ENCODE measurements around the gene INPP5K.

The INPP5K gene

DNA sequence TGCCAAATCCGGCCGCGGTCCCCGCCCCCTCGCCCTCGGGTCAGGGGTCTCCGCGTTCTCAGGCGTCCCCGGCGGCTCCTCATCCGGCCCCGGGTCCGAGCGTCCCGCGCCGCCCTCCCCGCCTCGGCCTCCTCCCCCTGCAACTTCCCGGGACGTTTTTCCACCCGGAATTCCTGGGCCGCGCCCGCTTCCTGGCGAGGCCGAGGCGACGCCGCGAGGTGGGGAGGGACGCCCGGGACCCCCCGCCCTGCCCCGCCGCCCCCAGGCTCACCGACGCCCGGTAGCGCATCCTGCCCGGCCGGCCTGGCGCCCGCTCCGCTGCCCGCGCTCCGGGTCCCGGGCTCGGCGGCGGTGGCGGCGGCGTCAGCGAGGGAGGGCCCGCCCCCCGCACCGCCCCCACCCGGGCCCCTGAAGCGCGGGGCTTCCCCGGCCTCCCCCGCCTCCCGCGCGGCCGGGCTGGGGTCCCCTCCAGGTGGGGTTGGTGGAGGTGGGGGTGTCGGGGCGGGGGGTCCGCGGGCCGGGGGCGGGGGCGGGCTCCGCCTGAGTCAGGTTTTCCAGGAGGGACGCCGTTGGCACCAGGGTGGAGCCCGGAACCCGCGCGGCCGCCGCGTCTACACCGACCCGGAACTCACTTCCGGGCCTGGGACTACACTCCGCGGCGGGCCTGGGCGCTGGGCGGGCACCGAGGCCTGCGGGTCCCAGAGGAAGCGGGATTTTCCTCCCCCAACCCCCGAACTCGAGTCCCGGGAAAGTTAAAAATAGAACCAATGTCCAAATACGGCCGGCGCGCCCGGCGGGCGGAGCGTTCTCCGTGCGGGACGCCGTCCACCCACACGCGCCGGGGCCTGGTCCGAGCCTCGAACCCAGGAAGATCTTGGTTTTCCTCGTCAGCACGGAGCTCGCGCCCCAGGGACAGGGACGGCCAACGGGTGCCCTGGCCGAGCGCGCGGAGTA is 30.7 kb downstream of the INPP5K start:
- DNase-seq (ENCODE audit: low spot score): peak; percentile 74

GRCh38 chr17:1484676-1485422 is 31.6 kb downstream of the INPP5K start:
- peak; percentile 82 for DNase-seq (ENCODE audit: low spot score)

GRCh38 chr17:1484060-1484535 is 32.3 kb downstream of the INPP5K start:
- no peak for DNase-seq (ENCODE audit: low spot score)

DNA sequence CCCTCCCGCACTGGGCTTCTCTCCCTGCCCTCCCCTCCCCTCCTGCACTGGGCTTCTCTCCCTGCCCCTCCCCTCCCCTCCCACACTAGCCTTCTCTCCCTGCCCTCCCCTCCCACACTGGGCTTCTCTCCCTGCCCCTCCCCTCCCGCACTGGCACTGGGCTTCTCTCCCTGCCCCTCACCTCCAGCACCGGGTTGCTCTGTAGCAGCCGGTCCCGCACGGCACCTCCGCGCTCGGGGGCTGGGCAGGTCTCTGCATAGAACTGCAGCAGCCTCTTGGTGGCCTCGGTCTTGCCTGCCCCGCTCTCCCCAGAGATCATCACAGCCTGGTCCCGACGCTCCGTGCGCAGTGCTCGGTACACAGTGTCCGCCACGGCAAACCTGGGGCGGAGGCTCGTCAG is 33.7 kb downstream of the INPP5K start:
- no peak for DNase-seq (ENCODE audit: low spot score)

- no peak for DNase-seq (ENCODE audit: low spot score)
Measured at GRCh38 chr17:1481736-1482135, 34.7 kb downstream of the INPP5K start.

DNA sequence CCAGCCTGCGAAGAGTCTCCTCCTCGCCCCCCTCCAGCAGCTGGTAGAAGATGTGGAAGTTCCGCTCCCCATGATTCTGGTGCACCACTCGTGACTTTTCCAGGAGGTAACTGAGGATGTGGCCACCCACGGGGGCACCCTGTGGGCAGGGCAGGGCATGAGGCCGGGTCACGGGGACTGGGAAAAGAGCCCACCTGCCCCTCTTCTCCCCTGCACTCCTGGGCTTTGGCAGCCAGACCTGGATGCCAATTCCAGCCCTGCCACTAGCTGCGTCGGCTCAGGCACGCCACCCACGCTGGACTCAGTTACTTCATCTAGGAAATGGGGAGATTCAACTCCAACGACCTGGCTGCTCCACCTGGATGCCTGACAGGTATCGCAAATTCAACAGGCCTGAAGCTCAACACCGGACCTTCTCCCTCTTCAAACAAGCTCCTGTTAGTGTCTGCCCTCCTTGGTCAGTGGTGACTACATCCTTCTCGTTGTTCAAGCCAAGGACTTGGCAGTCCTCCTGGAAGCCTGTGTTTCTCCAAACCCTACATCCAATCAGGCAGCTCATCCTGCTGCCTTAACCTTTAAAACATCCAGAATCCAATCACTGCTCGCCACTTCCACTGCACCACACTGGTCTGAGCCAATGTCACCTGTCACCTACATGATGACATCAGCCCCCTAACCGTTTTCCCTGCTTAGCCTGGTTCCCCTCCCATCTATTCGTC is 35.5 kb downstream of the INPP5K start:
- DNase-seq (ENCODE audit: low spot score): no peak

DNA sequence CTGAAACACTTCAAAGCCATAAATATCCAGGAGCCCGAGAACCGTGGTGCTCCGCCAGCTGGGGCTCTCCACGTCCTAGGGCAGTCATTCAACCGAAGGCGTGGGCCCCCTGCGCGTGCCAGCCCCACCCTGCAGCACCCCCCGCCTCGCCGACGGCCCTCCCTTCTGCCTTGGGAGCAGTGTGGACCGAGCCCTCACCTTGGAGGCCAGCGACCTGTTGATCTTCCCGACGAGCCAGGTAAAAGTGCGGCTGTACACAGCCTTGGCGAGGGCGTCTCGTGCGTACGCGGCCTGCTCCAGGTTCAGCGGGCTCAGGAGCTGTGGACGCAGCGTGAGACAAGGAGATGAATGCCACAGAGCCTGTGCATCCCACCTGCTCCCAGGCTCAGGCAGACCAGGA is 38.0 kb downstream of the INPP5K start:
- DNase-seq (ENCODE audit: low spot score): no peak

DNA sequence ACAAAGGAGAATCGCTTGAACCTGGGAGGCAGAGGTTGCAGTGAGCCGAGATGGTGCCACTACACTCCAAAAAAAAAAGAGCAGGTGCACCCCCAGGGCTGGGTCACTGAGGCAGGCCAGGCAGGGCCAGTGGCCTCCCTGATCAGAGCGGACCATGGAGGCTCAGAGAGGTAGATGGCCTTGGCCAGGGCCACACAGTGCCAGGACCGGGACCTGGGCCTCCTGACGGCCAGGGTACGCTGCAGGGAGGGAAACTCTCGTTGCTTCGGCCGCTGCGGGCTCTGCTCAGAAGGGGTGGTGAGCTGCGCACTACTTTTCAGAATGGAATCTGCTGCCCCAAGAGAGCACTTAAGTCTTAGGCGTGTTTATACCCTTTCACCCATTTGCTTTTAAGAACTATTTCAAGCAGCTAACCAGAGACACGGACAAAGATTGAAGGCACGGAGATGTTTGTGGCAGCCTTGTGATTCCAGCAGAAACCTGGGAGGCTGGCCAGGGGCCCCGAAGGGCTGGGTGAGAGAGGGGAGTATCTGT is 41.0 kb downstream of the INPP5K start:
- DNase-seq (ENCODE audit: low spot score): no peak

DNA sequence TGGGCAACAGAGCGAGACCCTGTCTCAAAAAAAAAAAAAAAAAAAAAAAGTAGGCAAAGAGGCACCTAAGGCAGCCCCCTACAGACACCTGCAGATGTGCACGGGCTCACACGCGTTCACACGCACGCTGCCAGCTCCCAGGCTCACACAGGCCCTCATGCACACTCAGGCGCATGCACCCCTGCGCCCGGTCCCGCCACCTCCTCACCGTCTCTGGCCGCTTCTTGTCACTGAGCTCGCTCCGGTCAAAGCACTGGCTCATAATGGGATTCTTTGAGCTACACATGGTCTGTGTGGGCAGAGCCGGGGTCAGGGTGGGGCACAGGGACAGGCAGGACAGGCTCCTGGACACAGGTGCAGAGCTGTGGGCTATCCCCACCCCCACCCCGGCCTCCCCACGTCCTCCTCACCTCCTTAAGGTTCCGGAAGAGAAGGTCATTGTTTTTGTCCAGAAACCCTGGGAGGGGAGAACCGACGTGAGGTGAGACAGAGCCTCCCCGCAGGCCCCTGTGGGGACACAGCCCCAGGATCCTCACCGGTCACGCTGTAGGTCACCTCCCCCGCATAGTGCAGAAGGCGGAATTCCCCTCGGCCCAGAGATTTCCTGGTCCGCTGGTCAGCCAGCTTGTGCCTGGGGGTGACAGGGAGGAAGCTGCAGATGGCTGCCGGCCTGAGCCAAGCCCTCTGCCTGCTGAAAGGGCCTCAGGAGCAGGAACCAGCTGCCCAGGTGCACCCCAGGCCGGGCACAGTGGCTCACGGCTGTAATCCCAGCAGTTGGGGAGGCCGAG is 41.8 kb downstream of the INPP5K start:
- peak; percentile 61 for DNase-seq (ENCODE audit: low spot score)

GRCh38 chr17:1473841-1474240 is 42.6 kb downstream of the INPP5K start:
- peak; percentile 56 for DNase-seq (ENCODE audit: low spot score)

GRCh38 chr17:1473170-1473569 is 43.2 kb downstream of the INPP5K start:
- no peak for DNase-seq (ENCODE audit: low spot score)

DNA sequence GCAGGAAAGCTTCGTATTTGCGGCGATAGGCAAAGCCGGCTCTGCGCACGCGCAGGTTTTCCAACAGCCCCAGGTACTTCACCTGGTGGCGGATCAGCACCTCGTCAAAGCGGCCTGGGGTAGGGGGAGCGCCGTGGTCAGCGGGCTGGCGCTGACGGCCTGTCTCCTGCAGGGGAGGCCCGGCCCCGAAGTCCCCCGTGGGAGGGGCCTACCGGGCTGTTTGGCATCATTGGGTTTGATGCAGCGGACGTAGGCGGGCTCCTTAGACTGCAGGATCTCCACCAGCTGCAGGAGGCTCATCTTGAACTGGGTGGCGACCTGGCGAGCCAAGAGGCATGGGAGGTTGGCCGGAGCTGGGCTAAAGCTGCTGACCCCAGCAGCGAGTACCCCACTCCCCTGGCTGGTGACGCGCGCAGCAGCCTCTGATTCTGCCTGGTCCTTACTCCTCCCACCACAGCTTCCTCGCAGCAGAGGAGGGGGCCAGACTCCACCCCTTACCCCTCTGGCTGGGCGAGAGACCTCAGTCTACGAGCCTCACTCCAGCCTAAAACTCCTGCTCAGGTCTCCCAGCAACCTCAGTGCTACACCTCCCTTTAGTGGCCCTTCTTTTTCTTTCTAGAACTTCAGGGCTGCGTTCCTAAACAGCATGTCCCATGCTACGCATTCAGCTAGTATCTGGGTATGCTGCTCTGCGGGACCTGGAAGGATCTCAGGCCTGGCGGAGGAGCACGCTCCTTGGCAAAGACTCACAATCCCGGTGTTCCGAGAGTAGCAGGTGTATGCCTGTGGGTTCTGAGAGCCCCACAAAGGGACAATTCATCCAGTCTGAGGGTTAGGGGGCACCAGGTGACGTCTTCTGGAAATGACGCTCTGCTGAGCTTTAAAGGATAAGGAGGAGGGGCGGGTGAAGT is 44.2 kb downstream of the INPP5K start:
- no peak for DNase-seq (ENCODE audit: low spot score)

DNA sequence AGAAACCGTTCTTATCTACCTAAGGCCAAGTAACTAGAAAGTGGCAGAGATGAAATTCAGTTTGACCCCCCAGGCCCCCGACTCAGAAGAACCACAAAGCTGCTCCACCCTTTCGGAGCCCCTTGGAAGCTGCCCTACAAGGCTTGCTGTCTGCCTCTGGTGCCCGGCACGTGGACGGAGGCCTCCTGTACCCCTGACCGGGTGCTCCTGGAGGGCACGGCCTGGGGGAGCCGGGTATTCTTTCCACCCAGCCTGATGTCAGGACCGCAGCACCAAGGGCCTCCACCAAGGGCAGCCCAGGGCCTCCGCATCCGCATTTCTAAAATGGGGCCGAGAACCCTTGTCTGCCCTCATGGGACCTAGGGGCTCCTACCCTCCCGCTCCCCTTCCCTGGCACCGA is 44.9 kb downstream of the INPP5K start:
- no peak for DNase-seq (ENCODE audit: low spot score)

GRCh38 chr17:1470755-1471462 is 45.5 kb downstream of the INPP5K start:
- DNase-seq (ENCODE audit: low spot score): no peak

DNA sequence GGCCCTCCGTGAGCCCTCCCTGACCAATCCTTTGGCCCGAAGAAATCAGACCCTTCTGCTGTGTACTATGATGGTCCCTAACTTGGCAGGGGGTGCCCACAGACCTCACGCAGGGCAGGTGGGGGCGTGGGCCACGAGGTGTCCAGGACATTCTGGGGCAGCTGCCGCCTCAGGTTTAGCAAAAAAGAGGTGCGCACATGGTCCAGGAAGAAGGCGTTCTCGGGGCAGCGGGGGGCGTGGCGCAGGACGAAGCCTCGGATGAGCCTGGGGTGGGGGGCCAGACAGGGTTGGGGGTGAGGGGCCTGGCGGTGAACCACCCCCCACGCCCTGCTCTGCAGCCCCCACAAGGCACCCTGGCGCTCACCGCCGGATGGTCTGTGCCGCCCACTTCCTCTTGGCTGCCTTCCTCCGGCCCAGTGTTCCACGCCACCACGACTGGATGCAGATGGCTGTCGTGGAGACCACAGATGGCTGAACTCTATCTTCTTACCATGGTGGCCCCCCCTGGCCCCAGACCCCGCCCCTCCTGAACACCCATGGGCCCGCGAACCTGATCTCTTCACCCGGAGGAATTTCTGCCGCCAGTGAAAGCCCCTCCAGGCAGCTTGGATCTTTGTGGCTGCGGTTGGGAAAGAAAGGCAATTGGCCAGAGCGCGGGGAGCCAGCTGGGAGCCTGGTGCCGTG is 46.2 kb downstream of the INPP5K start:
- DNase-seq (ENCODE audit: low spot score): no peak

GRCh38 chr17:1469231-1469852 is 47.1 kb downstream of the INPP5K start:
- DNase-seq (ENCODE audit: low spot score): no peak

DNA sequence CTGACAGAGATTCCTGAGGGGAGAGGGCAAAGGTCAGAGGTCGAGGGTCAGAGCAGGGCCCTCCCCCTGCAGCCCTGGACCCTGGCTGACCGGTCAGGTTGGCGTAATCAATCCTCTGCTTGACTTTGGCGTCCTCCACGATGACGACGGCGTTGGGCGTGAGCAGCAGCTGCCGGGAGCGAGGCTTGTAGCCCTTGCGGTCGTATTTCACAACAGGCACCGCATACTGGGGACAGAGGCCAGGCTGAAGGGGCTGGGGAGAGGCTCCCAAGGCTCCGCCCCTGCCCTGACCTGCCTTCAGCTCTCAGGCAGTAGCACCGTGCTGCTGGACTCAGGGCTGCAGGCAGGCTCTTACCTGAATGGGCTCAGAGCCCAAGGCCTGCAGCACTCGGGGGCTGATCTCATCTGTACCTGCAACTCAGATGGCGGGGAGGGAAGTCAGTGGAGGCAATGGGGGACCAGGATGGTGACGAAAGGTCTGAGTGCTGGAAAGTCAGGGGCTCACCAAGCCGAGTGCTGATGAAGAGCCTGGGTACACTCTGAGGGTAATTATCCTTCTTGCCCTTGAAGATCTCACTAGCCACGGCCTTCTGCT is 48.4 kb downstream of the INPP5K start:
- DNase-seq (ENCODE audit: low spot score): no peak

- no peak for DNase-seq (ENCODE audit: low spot score)
Measured at GRCh38 chr17:1467258-1467657, 49.2 kb downstream of the INPP5K start.

Measured in germinal center (tissue), 1 donor.